Prostate gland (tissue), 2 donors: ENCODE measurements around the gene SLC26A9.

ENCODE experiments used
- CTCF ChIP-seq, 4 experiments: fragments of 200-600 bp in 2 of 4; fragments of 450-650 bp in 2 of 4; sonication (generic) in 2 of 4; IDR thresholded peaks; 1 replicate in 3 of 4; 2 replicates in 1 of 4; pipeline ENCODE4 v1.5.1; 2016 to 2019; ENCODE audit warnings: antibody characterized with exemption in 4 of 4, mild to moderate bottlenecking in 2 of 4, moderate library complexity in 2 of 4
- POLR2A ChIP-seq: fragments of 450-650 bp; IDR thresholded peaks from one replicate; pipeline ENCODE4 v1.6.1; 2016; ENCODE audit warnings: antibody characterized with exemption, mild to moderate bottlenecking

GRCh38 chr1:205978676-205979075, 35.4 kb upstream of the SLC26A9 start:
- TF ChIP-seq CTCF (IDR thresholded peaks at IDR 0.05) = no peak
- no peak for TF ChIP-seq POLR2A
